NCI-H774 (cell line): ENCODE results near the gene GABRB2.
A peak's percentile ranks its signal among the peaks of the same experiment; 100 is the strongest.
"Not testable (repeated sequence)": the region's sequence is repeated elsewhere in the genome, so short reads cannot be mapped to it uniquely, and the experiment has no call there.

Experiments used
- DNase-seq: peaks from one replicate; lab custom pipeline; 2025; lab: John Stamatoyannopoulos, UW

The GABRB2 gene

DNA sequence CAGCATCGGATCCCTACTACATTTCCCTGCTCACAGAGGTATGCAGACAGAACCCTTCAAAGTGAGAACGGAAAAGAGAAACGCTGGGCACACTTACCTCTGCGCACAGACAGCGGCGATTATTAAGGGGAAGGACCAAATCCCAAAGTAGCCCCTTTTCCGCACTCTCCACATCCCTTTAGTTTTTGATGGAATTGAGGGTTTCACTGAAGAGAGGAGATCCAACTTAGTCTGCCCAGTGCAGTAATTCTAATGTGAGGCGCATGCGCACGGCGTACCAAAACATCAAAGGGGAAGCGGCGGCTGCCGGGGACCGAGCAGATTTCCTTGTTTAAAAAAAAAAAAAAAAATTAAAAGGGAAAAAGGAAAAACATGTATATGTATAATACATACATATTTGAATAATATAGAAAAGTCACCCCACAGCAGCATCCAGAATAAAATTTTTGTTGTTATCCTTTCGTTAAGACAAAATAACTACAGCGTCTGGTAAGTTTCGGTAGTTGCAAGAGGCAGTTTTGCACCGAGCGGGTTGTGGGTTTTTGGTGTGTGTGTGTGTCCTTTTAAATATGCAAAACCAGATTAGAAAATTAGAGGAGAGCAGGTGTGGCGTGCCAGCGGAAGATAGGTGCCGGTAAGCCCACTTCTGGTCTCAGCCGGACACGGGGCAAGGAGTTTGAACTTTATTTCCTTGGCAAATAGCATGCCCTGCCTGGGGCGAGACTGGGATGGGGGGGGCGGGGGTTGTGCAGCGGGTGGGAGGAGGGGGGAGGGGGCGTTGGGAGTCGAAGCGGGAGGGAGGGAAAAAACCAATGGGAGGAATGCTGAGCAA, at the start of gene GABRB2:
Gene GABRB2 (minus strand): TSS at position 256 of the 832 bp plus-strand sequence. CDS start 82 bp downstream, at position 174.
- peak; percentile 56 for DNase-seq

DNA sequence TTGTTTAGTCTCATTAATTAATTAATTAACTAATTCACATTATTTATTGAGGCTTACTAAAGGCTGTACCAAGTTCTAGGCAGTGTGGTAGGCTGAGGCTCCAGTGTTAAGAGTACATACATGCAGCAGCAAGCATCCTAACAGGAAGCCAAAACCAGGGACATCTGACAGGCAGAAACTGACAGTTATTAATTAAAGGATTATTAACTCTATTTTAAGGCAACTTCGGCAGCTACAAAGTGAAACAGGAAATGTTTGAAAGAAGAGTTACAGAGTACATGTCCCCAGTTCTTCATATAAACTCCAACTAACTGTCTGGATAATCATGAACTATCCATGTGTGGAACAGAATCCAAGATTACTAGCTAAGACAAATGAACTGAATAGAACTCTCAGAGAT, 39.3 kb upstream of the GABRB2 start:
- DNase-seq: no peak

GRCh38 chr5:161580621-161581020, 34.1 kb upstream of the GABRB2 start:
- DNase-seq: no peak

DNA sequence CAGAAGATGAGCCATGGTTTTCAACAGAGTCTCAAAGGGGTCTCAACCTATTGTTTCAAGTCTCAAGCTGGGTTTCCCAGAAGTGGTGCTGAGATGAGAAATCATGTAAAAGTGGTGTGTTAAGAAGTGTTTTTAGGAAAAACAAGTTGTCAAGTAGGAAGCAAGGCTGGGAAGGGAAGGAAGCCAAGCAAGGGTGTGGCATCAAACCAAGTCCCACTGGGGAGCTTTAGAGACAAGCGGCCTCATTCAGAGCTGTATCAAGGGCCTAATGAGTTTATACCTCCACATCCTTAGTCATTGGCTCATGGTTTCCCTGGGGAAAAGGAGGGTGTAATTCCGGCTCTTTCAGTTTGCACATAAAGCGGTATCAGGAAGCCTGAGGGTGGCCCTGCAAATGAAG, 26.4 kb upstream of the GABRB2 start:
- DNase-seq: no peak

DNA sequence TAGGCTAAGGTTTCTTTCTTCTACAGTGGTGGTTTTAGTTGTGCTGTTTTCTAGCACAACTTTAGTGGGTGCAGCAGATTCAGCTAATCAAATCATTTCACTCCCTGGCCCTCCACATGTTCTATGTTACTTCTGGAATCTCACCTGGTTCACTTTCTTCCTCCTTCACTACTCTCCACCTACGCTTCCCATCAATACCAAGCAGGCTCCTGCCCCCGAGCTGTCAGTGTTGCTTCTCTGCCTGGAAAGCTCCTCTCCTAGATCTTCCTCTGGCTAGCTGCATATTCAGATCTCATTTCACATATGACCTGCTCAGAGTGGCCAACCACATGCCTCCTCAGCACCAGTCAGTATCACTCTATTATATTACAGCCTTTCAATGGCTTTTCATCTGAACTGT, 19.6 kb upstream of the GABRB2 start:
- no peak for DNase-seq

DNA sequence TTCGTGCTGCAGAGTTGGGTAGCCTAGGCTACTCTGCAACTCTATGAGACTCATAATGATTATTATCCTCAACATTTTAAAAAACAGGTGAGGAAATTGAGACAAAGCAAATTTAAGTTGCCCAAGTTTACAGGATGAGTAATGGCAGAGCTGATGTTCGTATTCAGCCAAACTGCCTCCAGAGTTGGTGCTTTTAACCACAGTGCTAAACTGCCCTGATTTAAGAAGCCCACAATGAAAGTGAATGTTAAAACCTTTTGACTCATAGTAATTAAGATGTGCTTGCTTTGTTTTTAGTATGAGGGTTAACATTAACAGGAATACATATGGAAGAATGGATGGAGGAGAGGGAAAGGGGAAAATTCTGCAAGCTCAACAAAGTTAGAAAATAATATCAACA, 15.9 kb upstream of the GABRB2 start:
- DNase-seq: no peak

DNA sequence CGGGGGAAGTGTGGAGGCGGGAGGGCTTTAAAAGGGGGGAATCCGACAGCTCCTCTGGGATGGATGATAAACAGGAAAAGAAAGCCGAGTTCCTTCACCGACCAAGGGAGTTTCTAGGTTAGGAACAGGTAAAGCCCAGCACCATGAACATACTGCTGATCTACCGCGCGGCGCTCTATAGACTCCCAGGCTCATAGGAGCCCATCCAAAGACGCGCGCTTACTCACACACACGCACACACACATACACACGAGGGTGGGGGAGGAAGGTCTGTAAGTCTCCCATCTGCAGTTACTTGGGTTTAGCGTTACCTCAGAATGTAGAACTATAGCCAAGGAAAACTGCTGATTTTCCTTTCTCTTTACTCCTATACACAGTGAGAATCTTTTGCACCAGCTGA, 2.6 kb upstream of the GABRB2 start:
- no peak for DNase-seq

DNA sequence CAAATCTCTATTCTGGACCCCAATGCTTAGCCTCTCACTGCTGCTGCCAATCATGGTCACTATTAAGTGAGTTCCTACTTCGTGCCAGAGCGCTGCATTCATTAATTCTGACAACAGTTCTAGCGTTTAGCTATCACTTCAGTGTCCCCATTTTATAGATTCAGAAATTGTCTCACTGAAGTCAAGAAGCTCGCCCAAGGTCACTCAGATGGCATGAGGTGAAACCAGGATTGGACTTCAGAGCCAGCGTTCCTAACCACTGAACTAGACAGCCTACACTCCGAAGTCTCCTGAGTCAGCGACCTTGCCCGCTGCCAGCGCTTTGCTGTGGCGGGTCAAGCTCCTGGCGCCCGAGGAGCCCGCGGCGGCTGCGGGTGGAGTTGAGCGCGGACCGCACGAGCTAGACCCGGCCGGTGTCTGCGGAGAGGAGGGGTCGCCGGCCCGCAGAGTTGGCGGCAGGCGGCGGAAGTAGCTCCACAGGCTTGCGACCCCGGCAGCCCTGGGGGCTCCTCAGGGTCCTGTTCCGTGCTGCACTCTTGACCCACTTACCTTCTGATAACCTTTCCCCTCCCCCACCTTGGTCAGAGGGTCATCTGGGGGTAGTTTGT, 2.1 kb upstream of the GABRB2 start:
- no peak for DNase-seq

- DNase-seq: no peak
Observed at GRCh38 chr5:161547738-161548486, 1.4 kb upstream of the GABRB2 start.

DNA sequence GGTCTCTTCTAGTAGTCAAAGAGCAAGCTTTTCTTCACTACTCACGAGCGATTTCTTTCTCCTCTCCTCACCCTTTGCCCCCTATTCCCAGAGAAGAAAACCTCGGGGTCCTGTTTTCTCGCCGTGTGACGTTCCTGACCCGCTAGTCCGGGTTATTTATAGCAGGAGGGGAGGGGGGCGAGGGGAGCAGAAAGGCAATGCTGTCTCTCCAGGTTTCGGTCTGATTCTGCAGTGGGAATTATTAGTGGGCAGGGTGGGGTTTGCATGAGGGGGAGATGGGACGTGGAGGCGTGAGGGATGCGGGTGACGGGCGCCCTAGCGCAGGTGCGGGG, 847 bp upstream of the GABRB2 start:
- no peak for DNase-seq

- DNase-seq: no peak
Observed at GRCh38 chr5:161546095-161546469, 443 bp downstream of the GABRB2 start.

DNA sequence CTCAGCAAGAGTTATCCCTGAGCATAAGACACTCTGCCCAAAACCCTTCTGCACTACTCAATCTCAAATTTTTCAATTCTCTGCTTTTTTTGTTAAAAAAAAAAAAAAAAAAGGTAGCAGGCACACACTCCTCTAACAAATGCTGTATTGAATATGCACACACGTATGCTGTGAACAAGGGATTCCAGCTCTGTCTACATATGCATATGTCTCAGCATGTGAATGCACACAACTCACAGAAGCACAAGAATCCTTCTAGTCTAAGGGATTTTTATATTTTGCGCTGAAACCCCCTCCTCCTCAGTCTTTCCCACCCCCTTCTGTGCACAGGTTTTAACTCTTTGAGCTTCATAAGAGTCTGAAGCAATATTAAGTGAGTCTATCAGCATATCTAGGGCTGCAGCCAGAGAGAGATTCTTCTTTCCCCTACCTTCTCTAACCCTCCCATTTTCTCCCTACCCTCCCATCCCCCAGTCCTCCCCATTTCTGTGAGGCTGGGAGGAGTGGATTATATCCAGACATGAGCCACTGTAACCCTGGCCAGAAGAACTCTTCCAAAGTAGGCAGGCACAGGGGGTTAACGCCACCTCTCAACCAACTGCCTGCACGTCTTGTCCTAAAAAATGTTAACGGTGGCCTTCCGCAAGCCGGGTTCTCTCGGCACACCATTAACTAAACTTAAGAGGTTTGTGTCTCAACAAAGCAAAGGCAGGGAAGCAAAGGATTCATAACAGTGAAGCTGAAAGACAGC, 1.0 kb downstream of the GABRB2 start:
- DNase-seq: no peak

DNA sequence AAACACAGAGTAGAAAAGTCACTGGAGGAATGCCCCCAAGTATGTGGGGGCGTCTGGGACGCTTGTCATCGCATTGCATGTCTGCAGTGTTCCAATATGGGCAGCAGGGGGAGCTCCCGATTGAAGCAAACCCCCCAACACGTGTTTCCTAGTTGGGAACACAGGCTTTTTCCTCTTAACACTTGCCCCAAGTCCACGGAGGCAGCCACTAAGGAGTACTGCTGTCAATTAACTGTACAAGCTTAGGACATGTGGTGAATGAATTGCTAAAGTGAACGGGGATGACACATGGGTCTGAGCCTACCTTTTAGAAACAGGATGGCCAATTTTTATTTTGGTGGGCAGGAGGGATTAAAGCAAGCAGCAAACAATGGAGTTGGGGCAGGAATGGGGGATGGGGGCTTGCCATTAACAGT, 2.2 kb downstream of the GABRB2 start:
- peak; percentile 8 for DNase-seq

GRCh38 chr5:161539016-161539415, 7.5 kb downstream of the GABRB2 start:
- DNase-seq: no peak

DNA sequence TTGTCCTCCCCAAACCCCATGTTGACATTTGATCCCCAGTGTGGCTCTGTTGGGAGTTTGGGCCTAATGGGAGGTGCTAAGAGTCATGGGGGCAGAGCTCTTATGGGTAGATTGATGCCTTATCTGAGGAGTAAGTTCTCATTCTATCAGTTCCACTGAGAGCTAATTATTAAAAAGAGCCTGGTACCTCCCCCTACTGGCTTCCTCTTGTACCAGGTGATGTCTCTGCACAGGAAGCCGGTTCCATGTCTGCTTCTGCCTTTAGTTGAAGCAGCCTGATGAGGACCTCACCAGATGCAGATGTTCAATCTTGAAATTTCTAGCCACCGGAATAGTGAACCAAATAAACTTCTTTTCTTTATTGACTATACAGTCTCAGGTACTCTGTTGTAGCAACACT, 10.8 kb downstream of the GABRB2 start:
- DNase-seq: no peak

GRCh38 chr5:161530700-161531099, 15.8 kb downstream of the GABRB2 start:
- DNase-seq: no peak

DNA sequence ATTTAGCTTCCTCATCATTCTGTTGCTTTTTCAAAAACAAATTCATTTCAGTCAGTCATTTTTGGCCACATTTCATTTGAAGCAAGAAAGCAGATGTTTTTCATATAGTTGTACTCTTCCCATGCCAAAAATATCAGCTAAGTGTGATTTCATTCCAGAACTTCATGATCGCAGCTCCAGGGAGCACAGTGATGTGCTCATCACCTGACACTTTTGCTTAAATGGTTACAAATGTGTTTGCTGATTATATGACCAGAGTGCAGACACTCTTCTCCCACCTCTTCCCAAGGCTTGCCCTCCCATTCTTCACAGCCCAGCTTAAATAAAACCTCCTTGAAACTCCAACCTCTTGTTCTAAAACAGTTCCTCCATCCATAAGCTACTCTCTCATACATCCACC, 32.6 kb downstream of the GABRB2 start:
- no peak for DNase-seq

DNA sequence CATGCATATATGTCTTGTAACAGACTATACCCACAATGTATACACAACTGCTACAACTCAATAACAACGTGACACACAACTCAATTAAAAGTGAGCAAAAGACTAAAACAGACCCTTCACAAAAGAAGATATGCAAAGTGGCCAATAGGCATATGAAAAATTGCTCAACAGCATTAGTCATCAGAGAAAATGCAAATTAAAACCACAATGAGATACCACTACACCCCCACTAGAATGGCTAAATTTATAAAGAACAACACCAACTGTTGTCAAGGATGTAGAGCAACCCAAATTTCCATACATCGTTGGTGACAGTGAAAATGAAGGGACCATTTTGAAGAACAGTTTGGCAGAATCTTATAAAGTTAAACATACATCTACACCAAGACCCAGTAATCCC, 38.9 kb downstream of the GABRB2 start:
- no peak for DNase-seq

DNA sequence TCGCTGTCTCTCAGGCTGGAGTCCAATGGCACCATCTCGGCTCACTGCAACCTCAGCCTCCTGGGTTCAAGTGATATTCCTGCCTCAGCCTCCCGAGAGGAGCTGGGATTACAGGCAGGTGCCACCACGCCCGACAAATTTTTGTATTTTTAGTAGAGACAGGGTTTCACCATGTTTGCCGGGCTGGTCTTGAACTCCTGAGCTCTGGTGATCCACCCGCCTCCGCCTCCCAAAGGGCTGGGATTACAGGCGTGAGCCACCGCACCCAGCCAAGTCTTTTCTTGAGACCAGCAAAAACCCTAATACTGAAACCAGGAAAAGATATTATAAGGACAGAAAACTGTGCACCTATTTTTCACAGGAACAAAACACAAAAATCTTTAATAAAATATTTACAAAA, 41.4 kb downstream of the GABRB2 start:
- DNase-seq: not testable (repeated sequence)

- DNase-seq: no peak
Observed at GRCh38 chr5:161498531-161498930, 48.0 kb downstream of the GABRB2 start.

GRCh38 chr5:161483721-161484120, 62.8 kb downstream of the GABRB2 start:
- no peak for DNase-seq

DNA sequence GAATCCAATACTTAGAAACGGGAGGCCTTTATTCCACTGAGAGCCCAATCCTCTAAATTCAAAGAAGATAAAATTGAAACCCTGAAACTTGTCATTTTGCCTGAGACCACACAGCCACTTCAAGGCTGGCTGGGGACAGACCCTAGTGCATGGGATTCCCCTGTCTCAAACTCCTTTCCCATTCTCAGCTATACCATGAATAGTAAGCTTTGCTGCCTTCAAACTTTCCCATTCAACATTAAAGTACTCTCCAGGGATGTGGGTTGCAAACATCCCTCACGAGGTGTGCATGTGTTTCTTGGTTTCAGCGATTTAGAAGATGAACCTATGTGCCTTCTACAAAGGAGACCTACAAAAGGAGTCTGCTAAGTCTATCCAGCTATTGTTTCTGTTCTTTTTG, 64.6 kb downstream of the GABRB2 start:
- DNase-seq: no peak
